HCT116 (cell line): ENCODE data around the gene GABRA5. TPM values are rescaled to one million over a fixed set of nuclear protein-coding genes. Genes with fewer than 3 reads are reported as not detected.

Source experiments
- ATAC-seq: fragments of 200-7000 bp; cut with Tn5 transposase; 2 replicates; pipeline ENCODE4 v1.9.1; 2020; ENCODE audit warnings: mild to moderate bottlenecking, moderate library complexity
- BruUV-seq: library from RNA; stranded (reverse); fragments of 400-500 nt; replicated peaks from 2 replicates; lab custom pipeline; 2021; lab: Mats Ljungman, UMichigan
- CTCF ChIA-PET: fragments of 300-600 bp; sonication (Branson Sonifier 250); formaldehyde crosslinking; loops from one replicate; lab custom pipeline; 2021; ENCODE audit warnings: antibody characterized with exemption; lab: Charles Lee
- POLR2A ChIA-PET: fragments of 300-600, 350-600 bp; sonication (Branson Sonifier 250); formaldehyde crosslinking; loops from one replicate; lab custom pipeline; 2021; ENCODE audit warnings: antibody characterized with exemption; lab: Charles Lee
- RAD21 ChIA-PET, 2 experiments: fragments of 300-600 bp; sonication (Branson Sonifier 250); formaldehyde crosslinking; loops; one replicate each; lab custom pipeline; 2023; ENCODE audit warnings: low total read pairs in 2 of 2; ENCODE audit not compliant: uncharacterized antibody in 2 of 2, unreplicated experiment in 2 of 2, low non-redundant PET in 1 of 2; lab: Charles Lee
- DNase-seq: peaks from one replicate; pipeline ENCODE4 v3.0.0-alpha.2; 2010; ENCODE audit warnings: low read depth, low spot score
- H2AFZ ChIP-seq: fragments of 200-600 bp; shearing (Covaris generic), sonication (generic); 2 replicates; pipeline ENCODE4 v1.6.1; 2017; ENCODE audit warnings: low read depth, mixed run types, mixed read lengths, antibody characterized with exemption, low read length; ENCODE audit not compliant: poor library complexity, severe bottlenecking
- H3K27ac ChIP-seq: 2 replicates; pipeline ENCODE4 v1.5.1; 2012; ENCODE audit warnings: low read depth, low read length
- H3K27me3 ChIP-seq: fragments of 200-600 bp; sonication (generic); 2 replicates; pipeline ENCODE4 v1.6.1; 2016; ENCODE audit warnings: mixed run types, low read length, mixed read lengths; ENCODE audit not compliant: insufficient read depth
- H3K36me3 ChIP-seq, 2 experiments: fragments of 200-500 bp in 1 of 2; fragments of 200-600 bp in 1 of 2; sonication (Bioruptor generic) in 1 of 2; sonication (generic) in 1 of 2; 2 replicates each; pipeline versions ENCODE4 v1.5.1 to v1.6.1; 2014 to 2016; ENCODE audit warnings: low read length in 2 of 2, inconsistent platforms in 1 of 2, mixed read lengths in 1 of 2, mixed run types in 1 of 2; ENCODE audit not compliant: insufficient read depth in 2 of 2, control insufficient read depth in 1 of 2
- H3K4me1 ChIP-seq, 2 experiments: fragments of 200-600 bp in 1 of 2; sonication (generic) in 1 of 2; 2 replicates each; pipeline versions ENCODE4 v1.5.1 to v1.6.1; 2012 to 2017; ENCODE audit warnings: low read length in 2 of 2, inconsistent platforms in 1 of 2, mild to moderate bottlenecking in 1 of 2, mixed read lengths in 1 of 2, mixed run types in 1 of 2, moderate library complexity in 1 of 2; ENCODE audit not compliant: insufficient read depth in 2 of 2, control insufficient read depth in 1 of 2
- H3K4me2 ChIP-seq: fragments of 200-600 bp; sonication (generic); 2 replicates; pipeline ENCODE4 v1.6.1; 2017; ENCODE audit warnings: mixed run types, low read length, mixed read lengths
- H3K4me3 ChIP-seq, 2 experiments: fragments of 200-600 bp in 1 of 2; sonication (generic) in 1 of 2; replicated peaks in 1 of 2; 2 replicates each; pipeline ENCODE4 v1.5.1; 2011 to 2016; ENCODE audit warnings: low read length in 2 of 2, control low read depth in 1 of 2, low read depth in 1 of 2, mild to moderate bottlenecking in 1 of 2, mixed read lengths in 1 of 2, mixed run types in 1 of 2
- H3K79me2 ChIP-seq: fragments of 200-600 bp; sonication (generic); 2 replicates; pipeline ENCODE4 v1.6.1; 2017; ENCODE audit warnings: mild to moderate bottlenecking, mixed run types, low read length, moderate library complexity, mixed read lengths; ENCODE audit not compliant: insufficient read depth
- H3K9ac ChIP-seq: fragments of 200-600 bp; sonication (generic); 2 replicates; pipeline ENCODE4 v1.6.1; 2016; ENCODE audit warnings: low read length, mixed read lengths
- H3K9me2 ChIP-seq: fragments of 200-600 bp; sonication (generic), shearing (Covaris generic); 2 replicates; pipeline ENCODE4 v1.6.1; 2017; ENCODE audit warnings: mixed run types, mild to moderate bottlenecking, moderate library complexity; ENCODE audit not compliant: insufficient read depth
- H3K9me3 ChIP-seq, 2 experiments: fragments of 200-500 bp in 1 of 2; fragments of 200-600 bp in 1 of 2; sonication (Bioruptor generic) in 1 of 2; sonication (generic) in 1 of 2; 2 replicates each; pipeline ENCODE4 v1.6.1; 2014 to 2017; ENCODE audit warnings: low read length in 2 of 2, mixed read lengths in 2 of 2, inconsistent platforms in 1 of 2, low read depth in 1 of 2, mild to moderate bottlenecking in 1 of 2, mixed run types in 1 of 2, moderate library complexity in 1 of 2; ENCODE audit not compliant: control insufficient read depth in 1 of 2, insufficient read depth in 1 of 2
- H4K20me1 ChIP-seq: fragments of 200-600 bp; sonication (generic), shearing (Covaris generic); 2 replicates; pipeline ENCODE4 v1.6.1; 2017; ENCODE audit warnings: mixed run types, mild to moderate bottlenecking, moderate library complexity; ENCODE audit not compliant: insufficient read depth
- CBX3 ChIP-seq: IDR thresholded peaks from 2 replicates; pipeline ENCODE4 v1.6.1; 2012; ENCODE audit warnings: low read depth
- CEBPB ChIP-seq: IDR thresholded peaks from 2 replicates; pipeline ENCODE4 v1.6.1; 2012; ENCODE audit warnings: low read depth
- CTCF ChIP-seq, 3 experiments: fragments of 200-600 bp in 1 of 3; sonication (generic) in 1 of 3; IDR thresholded peaks in 2 of 3; conservative IDR thresholded peaks in 1 of 3; 2 replicates each; pipeline ENCODE4 v1.5.1; 2012 to 2017; ENCODE audit warnings: low read depth in 2 of 3, low read length in 2 of 3, antibody characterized with exemption in 1 of 3, borderline replicate concordance in 1 of 3, control low read depth in 1 of 3, mild to moderate bottlenecking in 1 of 3, mixed read lengths in 1 of 3, mixed run types in 1 of 3, moderate library complexity in 1 of 3; ENCODE audit not compliant: insufficient read depth in 1 of 3
- ELF1 ChIP-seq: IDR thresholded peaks from 2 replicates; pipeline ENCODE4 v1.6.1; 2012; ENCODE audit warnings: low read depth, borderline replicate concordance
- EZH2 ChIP-seq: fragments of 200-600 bp; sonication (generic); IDR thresholded peaks from 2 replicates; pipeline ENCODE4 v1.6.1; 2017; ENCODE audit warnings: antibody characterized with exemption, mixed run types
- FOSL1 ChIP-seq: IDR thresholded peaks from 2 replicates; pipeline ENCODE4 v1.6.1; 2012; ENCODE audit warnings: low read depth
- JUND ChIP-seq: IDR thresholded peaks from 2 replicates; pipeline ENCODE4 v1.6.1; 2012
- MAX ChIP-seq: IDR thresholded peaks from 2 replicates; pipeline ENCODE4 v1.6.1; 2012
- POLR2A ChIP-seq: IDR thresholded peaks from 2 replicates; pipeline ENCODE4 v1.7.0; 2011; ENCODE audit warnings: borderline replicate concordance; ENCODE audit not compliant: insufficient read depth, insufficient read length; ENCODE audit errors: extremely low read depth
- POLR2AphosphoS5 ChIP-seq: IDR thresholded peaks from 2 replicates; pipeline ENCODE4 v1.6.1; 2011; ENCODE audit warnings: mild to moderate bottlenecking, low read depth, low read length, moderate library complexity
- RAD21 ChIP-seq: IDR thresholded peaks from 2 replicates; pipeline ENCODE4 v1.6.1; 2012; ENCODE audit warnings: low read depth, mild to moderate bottlenecking
- REST ChIP-seq: IDR thresholded peaks from 2 replicates; pipeline ENCODE4 v1.6.1; 2012; ENCODE audit warnings: low read depth
- ZFX ChIP-seq: fragments of 450-650 bp; IDR thresholded peaks from 2 replicates; pipeline ENCODE4 v1.6.1; 2017
- ZNF274 ChIP-seq: fragments of 200-500 bp; sonication (Bioruptor generic); IDR thresholded peaks from 2 replicates; pipeline ENCODE4 v1.6.1; 2014; ENCODE audit warnings: mild to moderate bottlenecking, low read depth, low read length, inconsistent platforms
- intact Hi-C: fragments of 100-400 bp; cut with micrococcal nuclease; formaldehyde crosslinking; loops from 2 replicates; pipeline ENCODE4 v1.10.0; 2022
- total RNA-seq: library from RNA; stranded (reverse); gene quantifications from one replicate; pipeline ENCODE4 v1.2.1, GENCODE V29; 2021; ENCODE audit not compliant: unreplicated experiment

Gene GABRA5
- total RNA-seq, 1 experiment from 2014 or later, result not detected

GRCh38 chr15:26887926-26888666 is 21.2 kb downstream of the GABRA5 start:
- H4K20me1 ChIP-seq, result no peaks in the 10 kb centered on the region
- RAD21 ChIA-PET, result no interaction called here
- no peaks in the 10 kb centered on the region for H3K4me1 ChIP-seq
- peaks cover 3 to 22% of the 10 kb centered on the region in 2 experiments; a peak in 2 of 4 replicates for H3K9me3 ChIP-seq
- no peak for ATAC-seq
- H3K36me3 ChIP-seq, result no peaks in the 10 kb centered on the region
- H3K79me2 ChIP-seq, result no peaks in the 10 kb centered on the region
- no peak for TF ChIP-seq FOSL1
- no peak for TF ChIP-seq ZNF274
- no peak overlapping the region for H3K4me2 ChIP-seq
- H3K9me2 ChIP-seq, result no peaks in the 10 kb centered on the region
- H3K27ac ChIP-seq, result no peak overlapping the region
- POLR2A ChIA-PET, result no interaction called here
- no peak overlapping the region for H3K4me3 ChIP-seq
- H2AFZ ChIP-seq, result no peak overlapping the region
- H3K27me3 ChIP-seq, result no peaks in the 10 kb centered on the region
- no peak for DNase-seq
- CTCF ChIA-PET, result interaction anchor here (1.6 kb wide), 1 partner anchor 1134 kb away, joined by 3 read pairs; no protein-coding TSS in a partner anchor
- H3K9ac ChIP-seq, result no peak overlapping the region
- intact Hi-C loops, result no loop called here
- BruUV-seq, result no TSS peak

GRCh38 chr15:26888761-26889160 is 21.9 kb downstream of the GABRA5 start:
- H3K9me3 ChIP-seq, result peaks cover 8 to 24% of the 10 kb centered on the region in 2 experiments; a peak in 2 of 4 replicates
- no peak overlapping the region for H3K9ac ChIP-seq
- H4K20me1 ChIP-seq, result no peaks in the 10 kb centered on the region
- no peak overlapping the region for H2AFZ ChIP-seq
- H3K27ac ChIP-seq, result no peak overlapping the region
- no peaks in the 10 kb centered on the region for H3K36me3 ChIP-seq
- no peak overlapping the region for H3K4me3 ChIP-seq
- H3K27me3 ChIP-seq, result no peaks in the 10 kb centered on the region
- no peak for ATAC-seq
- H3K79me2 ChIP-seq, result no peaks in the 10 kb centered on the region
- ChIA-PET POLR2A (no interaction called here), CTCF (interaction anchor here (1.6 kb wide), 1 partner anchor 1133 kb away, joined by 3 read pairs; no protein-coding TSS in a partner anchor), RAD21 (no interaction called here)
- no peak overlapping the region for H3K4me2 ChIP-seq
- DNase-seq, result no peak
- intact Hi-C loops, result loop anchor here (1.0 kb wide), 1 partner anchor 1235 kb away; no protein-coding TSS in a partner anchor
- no peaks in the 10 kb centered on the region for H3K9me2 ChIP-seq
- TF ChIP-seq ZFX (no peak), CTCF (IDR thresholded peaks at IDR 0.05 in 2 of 3, conservative IDR thresholded peaks at IDR 0.05 in 1 of 3; ENCODE audit: borderline replicate concordance in 1 of 3, insufficient read depth in 1 of 3, low read depth in 2 of 3, low read length in 2 of 3) (no peak), FOSL1 (no peak), ELF1 (no peak), POLR2A (no peak), CBX3 (no peak), MAX (no peak), RAD21 (no peak), JUND (no peak), REST (no peak), CEBPB (no peak), POLR2AphosphoS5 (no peak), EZH2 (no peak)
- BruUV-seq, result no TSS peak
- H3K4me1 ChIP-seq, result no peaks in the 10 kb centered on the region
